Liver (tissue), 9 donors: ENCODE results near the gene TTC7B. TPM values are rescaled to one million over a fixed set of nuclear protein-coding genes. Genes with fewer than 3 reads are reported as not detected.

Experiments
- DNase-seq: peaks from one replicate; pipeline ENCODE4 v3.0.0-alpha.2; 2017; ENCODE audit warnings: low spot score
- H3K27ac ChIP-seq, 2 donors: one replicate each; pipeline ENCODE4 v1.7.0; 2013; ENCODE audit warnings: inconsistent platforms in 2 of 2, low read length in 2 of 2, control low read depth in 1 of 2, low read depth in 1 of 2, mild to moderate bottlenecking in 1 of 2
- H3K27me3 ChIP-seq, 4 donors: one replicate each; pipeline versions ENCODE4 v1.6.1 to v1.7.0; 2013; ENCODE audit warnings: low read length in 3 of 4, inconsistent platforms in 1 of 4, mild to moderate bottlenecking in 1 of 4, moderate library complexity in 1 of 4; ENCODE audit not compliant: control insufficient read depth in 4 of 4, insufficient read depth in 4 of 4
- H3K36me3 ChIP-seq, 4 donors: one replicate each; pipeline versions ENCODE4 v1.6.1 to v1.7.0; 2013; ENCODE audit warnings: low read length in 3 of 4, mild to moderate bottlenecking in 3 of 4, low read depth in 1 of 4, moderate library complexity in 1 of 4; ENCODE audit not compliant: control insufficient read depth in 4 of 4, insufficient read depth in 3 of 4
- H3K4me1 ChIP-seq, 4 donors: one replicate each; pipeline versions ENCODE4 v1.6.1 to v1.7.0; 2013; ENCODE audit warnings: low read length in 3 of 4, mild to moderate bottlenecking in 3 of 4, moderate library complexity in 1 of 4; ENCODE audit not compliant: control insufficient read depth in 4 of 4, insufficient read depth in 4 of 4
- H3K4me3 ChIP-seq, 3 donors: one replicate each; pipeline versions ENCODE4 v1.6.1 to v1.7.0; 2013; ENCODE audit warnings: low read length in 3 of 3, control low read depth in 1 of 3, low read depth in 1 of 3, mild to moderate bottlenecking in 1 of 3
- H3K9ac ChIP-seq, 2 donors: one replicate each; pipeline ENCODE4 v1.7.0; 2013; ENCODE audit warnings: low read length in 2 of 2, mild to moderate bottlenecking in 2 of 2, moderate library complexity in 2 of 2, control low read depth in 1 of 2, low read depth in 1 of 2
- H3K9me3 ChIP-seq, 4 donors: one replicate each; pipeline versions ENCODE4 v1.6.1 to v1.7.0; 2013; ENCODE audit warnings: low read length in 3 of 4; ENCODE audit not compliant: control insufficient read depth in 4 of 4
- EGR1 ChIP-seq, 2 donors: IDR thresholded peaks; 2 replicates each; pipeline ENCODE4 v1.6.1; 2016 to 2018; ENCODE audit warnings: antibody characterized with exemption in 2 of 2, low read depth in 2 of 2
- FOXA1 ChIP-seq: IDR thresholded peaks from 2 replicates; pipeline ENCODE4 v1.6.1; 2016; ENCODE audit warnings: antibody characterized with exemption
- FOXA2 ChIP-seq: IDR thresholded peaks from 2 replicates; pipeline ENCODE4 v1.6.1; 2016; ENCODE audit warnings: antibody characterized with exemption
- HNF4A ChIP-seq, 2 donors: conservative IDR thresholded peaks; 2 replicates each; pipeline ENCODE4 v1.6.1; 2016; ENCODE audit warnings: antibody characterized with exemption in 2 of 2, mild to moderate bottlenecking in 2 of 2
- HNF4G ChIP-seq: IDR thresholded peaks from 2 replicates; pipeline ENCODE4 v1.6.1; 2016; ENCODE audit warnings: antibody characterized with exemption
- NR2F2 ChIP-seq: IDR thresholded peaks from 2 replicates; pipeline ENCODE4 v1.6.1; 2016; ENCODE audit warnings: antibody characterized with exemption
- RAD21 ChIP-seq, 2 donors: IDR thresholded peaks; 2 replicates each; pipeline ENCODE4 v1.6.1; 2016; ENCODE audit warnings: antibody characterized with exemption in 2 of 2, mild to moderate bottlenecking in 2 of 2
- RXRA ChIP-seq, 2 donors: IDR thresholded peaks; 2 replicates each; pipeline ENCODE4 v1.6.1; 2017 to 2018; ENCODE audit warnings: antibody characterized with exemption in 2 of 2, mild to moderate bottlenecking in 1 of 2
- SP1 ChIP-seq: IDR thresholded peaks from 2 replicates; pipeline ENCODE4 v1.6.1; 2018; ENCODE audit warnings: antibody characterized with exemption, mild to moderate bottlenecking
- TAF1 ChIP-seq: conservative IDR thresholded peaks from 2 replicates; pipeline ENCODE4 v1.6.1; 2016; ENCODE audit warnings: antibody characterized with exemption, mild to moderate bottlenecking
- YY1 ChIP-seq: IDR thresholded peaks from 2 replicates; pipeline ENCODE4 v1.6.1; 2016; ENCODE audit warnings: antibody characterized with exemption, mild to moderate bottlenecking
- WGBS: extraction: QIAGEN DNeasy Blood & Tissue Kit; methylation state at CpG from one replicate; pipeline ENCODE4 v1.1.7; 2013; 5-methylcytosine and 5-hydroxymethylcytosine counted together
- polyA plus RNA-seq, 2 donors: library from polyadenylated mRNA; stranded (reverse) in 1 of 2; unstranded in 1 of 2; fragments of 200-250 nt in 1 of 2; fragments of >200 nt in 1 of 2; fragmentation: Nextera tagmentation in 1 of 2; extraction: Ambion mirVana in 1 of 2; gene quantifications; one replicate each; pipeline versions ENCODE4 v1.2.1 to v1.2.3, GENCODE V29; 2013 to 2015
- total RNA-seq, 2 donors: library from RNA; depleted of rRNA; stranded (reverse); fragments of >200 nt; gene quantifications; one replicate each; pipeline ENCODE4 v1.2.3, GENCODE V29; 2014
- TF ChIP-seq, protein P1 (sequence below): IDR thresholded peaks from 2 replicates; pipeline ENCODE4 v1.6.1; 2016; ENCODE audit warnings: antibody characterized with exemption
- TF ChIP-seq, protein P2 (sequence below): IDR thresholded peaks from 2 replicates; pipeline ENCODE4 v1.6.1; 2016; ENCODE audit warnings: antibody characterized with exemption
- TF ChIP-seq, protein P3 (sequence below): IDR thresholded peaks from 2 replicates; pipeline ENCODE4 v1.6.1; 2016; ENCODE audit warnings: antibody characterized with exemption, mild to moderate bottlenecking
- donor health status: healthy.
- donor health status: healthy.
- donor health status: healthy.
- donor health status: healthy.
- donor health status: healthy.

TTC7B gene
- total and polyA plus RNA-seq, 4 donors = 9.1 to 31.0 (median 12.5) TPM

DNA sequence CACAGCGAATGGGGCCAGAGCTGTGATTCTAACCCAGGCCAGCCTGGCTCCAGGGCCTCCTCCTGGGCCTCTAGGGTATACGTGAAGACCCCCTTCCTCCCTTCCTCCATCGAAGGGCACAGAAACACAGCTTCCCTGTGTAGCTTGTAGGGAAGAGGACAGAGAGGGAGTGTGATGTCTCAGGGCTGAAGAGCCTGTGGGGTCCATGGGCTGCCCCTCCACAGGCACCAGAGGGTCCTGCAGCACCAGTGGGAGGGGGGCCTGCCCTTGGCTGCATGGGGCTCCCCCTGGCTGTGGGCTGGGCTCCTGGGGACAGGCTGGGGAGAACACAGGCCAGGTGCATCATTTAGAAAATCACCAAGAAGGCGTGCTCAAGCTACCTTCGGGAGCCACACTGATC, 240.9 kb downstream of the TTC7B start:
- Histone ChIP-seq H3K27ac (no peak overlapping the region), H3K27me3 (no peaks in the 10 kb centered on the region), H3K4me3 (no peak overlapping the region), H3K9ac (no peak overlapping the region), H3K9me3 (no peaks in the 10 kb centered on the region), H3K36me3 (peaks cover 2 to 26% (median 9%) of the 10 kb centered on the region in 4 donors), H3K4me1 (no peaks in the 10 kb centered on the region)
- DNase-seq = no peak
- WGBS = 93% methylated on average over 5 of the region's 5 CpGs
- TF ChIP-seq TAF1 = no peak
- TF ChIP-seq RAD21 (IDR thresholded peaks at IDR 0.05) = no peak
- no peak for TF ChIP-seq SP1
- no peak for TF ChIP-seq HNF4A (conservative IDR thresholded peaks at IDR 0.05)
- no peak for TF ChIP-seq HNF4G
- TF ChIP-seq, protein P1, sequence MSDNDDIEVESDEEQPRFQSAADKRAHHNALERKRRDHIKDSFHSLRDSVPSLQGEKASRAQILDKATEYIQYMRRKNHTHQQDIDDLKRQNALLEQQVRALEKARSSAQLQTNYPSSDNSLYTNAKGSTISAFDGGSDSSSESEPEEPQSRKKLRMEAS = no peak
- TF ChIP-seq, protein P2, sequence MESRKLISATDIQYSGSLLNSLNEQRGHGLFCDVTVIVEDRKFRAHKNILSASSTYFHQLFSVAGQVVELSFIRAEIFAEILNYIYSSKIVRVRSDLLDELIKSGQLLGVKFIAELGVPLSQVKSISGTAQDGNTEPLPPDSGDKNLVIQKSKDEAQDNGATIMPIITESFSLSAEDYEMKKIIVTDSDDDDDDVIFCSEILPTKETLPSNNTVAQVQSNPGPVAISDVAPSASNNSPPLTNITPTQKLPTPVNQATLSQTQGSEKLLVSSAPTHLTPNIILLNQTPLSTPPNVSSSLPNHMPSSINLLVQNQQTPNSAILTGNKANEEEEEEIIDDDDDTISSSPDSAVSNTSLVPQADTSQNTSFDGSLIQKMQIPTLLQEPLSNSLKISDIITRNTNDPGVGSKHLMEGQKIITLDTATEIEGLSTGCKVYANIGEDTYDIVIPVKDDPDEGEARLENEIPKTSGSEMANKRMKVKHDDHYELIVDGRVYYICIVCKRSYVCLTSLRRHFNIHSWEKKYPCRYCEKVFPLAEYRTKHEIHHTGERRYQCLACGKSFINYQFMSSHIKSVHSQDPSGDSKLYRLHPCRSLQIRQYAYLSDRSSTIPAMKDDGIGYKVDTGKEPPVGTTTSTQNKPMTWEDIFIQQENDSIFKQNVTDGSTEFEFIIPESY = no peak
- no peak for TF ChIP-seq RXRA (IDR thresholded peaks at IDR 0.05)
- no peak for TF ChIP-seq EGR1 (IDR thresholded peaks at IDR 0.05; ENCODE audit: low read depth in 2 of 2)
- TF ChIP-seq YY1 = no peak
- TF ChIP-seq, protein P3, sequence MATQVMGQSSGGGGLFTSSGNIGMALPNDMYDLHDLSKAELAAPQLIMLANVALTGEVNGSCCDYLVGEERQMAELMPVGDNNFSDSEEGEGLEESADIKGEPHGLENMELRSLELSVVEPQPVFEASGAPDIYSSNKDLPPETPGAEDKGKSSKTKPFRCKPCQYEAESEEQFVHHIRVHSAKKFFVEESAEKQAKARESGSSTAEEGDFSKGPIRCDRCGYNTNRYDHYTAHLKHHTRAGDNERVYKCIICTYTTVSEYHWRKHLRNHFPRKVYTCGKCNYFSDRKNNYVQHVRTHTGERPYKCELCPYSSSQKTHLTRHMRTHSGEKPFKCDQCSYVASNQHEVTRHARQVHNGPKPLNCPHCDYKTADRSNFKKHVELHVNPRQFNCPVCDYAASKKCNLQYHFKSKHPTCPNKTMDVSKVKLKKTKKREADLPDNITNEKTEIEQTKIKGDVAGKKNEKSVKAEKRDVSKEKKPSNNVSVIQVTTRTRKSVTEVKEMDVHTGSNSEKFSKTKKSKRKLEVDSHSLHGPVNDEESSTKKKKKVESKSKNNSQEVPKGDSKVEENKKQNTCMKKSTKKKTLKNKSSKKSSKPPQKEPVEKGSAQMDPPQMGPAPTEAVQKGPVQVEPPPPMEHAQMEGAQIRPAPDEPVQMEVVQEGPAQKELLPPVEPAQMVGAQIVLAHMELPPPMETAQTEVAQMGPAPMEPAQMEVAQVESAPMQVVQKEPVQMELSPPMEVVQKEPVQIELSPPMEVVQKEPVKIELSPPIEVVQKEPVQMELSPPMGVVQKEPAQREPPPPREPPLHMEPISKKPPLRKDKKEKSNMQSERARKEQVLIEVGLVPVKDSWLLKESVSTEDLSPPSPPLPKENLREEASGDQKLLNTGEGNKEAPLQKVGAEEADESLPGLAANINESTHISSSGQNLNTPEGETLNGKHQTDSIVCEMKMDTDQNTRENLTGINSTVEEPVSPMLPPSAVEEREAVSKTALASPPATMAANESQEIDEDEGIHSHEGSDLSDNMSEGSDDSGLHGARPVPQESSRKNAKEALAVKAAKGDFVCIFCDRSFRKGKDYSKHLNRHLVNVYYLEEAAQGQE = no peak
- no peak for TF ChIP-seq NR2F2
- TF ChIP-seq FOXA1 = no peak

DNA sequence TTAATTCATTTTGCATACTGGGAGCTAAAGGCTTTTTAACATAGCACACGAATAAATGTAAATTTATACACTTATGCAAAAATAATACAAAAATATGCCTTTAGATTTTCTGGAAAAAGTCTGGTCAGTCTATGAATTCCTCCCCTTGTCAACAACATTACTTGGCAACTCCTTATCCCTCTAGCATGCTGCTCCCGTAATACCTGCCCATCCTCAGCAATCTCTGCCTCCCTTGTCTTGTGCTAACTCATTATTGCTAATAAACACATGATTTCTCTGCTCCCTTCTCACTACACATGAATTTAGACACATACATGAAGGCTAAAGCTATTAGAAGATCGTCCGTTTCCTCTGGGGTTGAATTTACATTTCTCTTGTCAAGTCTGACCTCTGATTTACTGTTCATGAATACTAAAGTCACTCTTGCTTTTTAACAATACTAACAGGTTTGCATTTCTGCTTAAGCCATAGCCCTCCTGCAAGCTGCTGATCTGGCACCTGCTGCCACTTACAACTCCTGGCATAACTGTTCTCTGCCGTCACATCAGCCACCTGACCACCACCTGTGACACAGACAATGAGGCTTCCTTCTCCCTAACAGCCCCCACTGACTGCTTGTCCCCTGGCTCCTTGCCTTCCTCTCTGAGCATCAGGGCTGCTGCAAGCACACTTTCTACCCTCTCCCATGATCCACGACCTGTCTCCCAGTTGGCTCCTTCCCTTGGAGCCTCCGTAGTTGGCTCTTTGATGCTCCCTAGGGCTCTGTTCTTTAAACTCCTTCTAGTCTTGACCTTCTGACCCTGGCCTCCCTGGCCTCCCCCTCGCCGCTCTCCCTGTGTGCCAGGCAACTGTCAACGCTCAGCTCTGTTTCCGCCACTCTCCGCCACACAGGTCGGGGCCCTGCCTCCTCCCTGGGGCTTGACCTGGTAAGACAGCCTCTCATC, 241.8 kb downstream of the TTC7B start:
- Histone ChIP-seq H3K9ac (no peak overlapping the region), H3K27ac (no peak overlapping the region)
- 90% methylated on average over 13 of the region's 13 CpGs for WGBS

More for the DNA sequence above, 241.8 kb downstream of the TTC7B start:
- TF ChIP-seq FOXA2 (no peak), HNF4A (conservative IDR thresholded peaks at IDR 0.05) (no peak)
- H3K36me3 ChIP-seq = peaks cover 4 to 29% (median 7%) of the 10 kb centered on the region in 4 donors
- DNase-seq = no peak
- no peaks in the 10 kb centered on the region for H3K9me3 ChIP-seq
- H3K4me1 ChIP-seq = no peaks in the 10 kb centered on the region
- H3K4me3 ChIP-seq = no peak overlapping the region
- no peaks in the 10 kb centered on the region for H3K27me3 ChIP-seq
